Measurements from ENCODE around the gene TNS3.

DNA sequence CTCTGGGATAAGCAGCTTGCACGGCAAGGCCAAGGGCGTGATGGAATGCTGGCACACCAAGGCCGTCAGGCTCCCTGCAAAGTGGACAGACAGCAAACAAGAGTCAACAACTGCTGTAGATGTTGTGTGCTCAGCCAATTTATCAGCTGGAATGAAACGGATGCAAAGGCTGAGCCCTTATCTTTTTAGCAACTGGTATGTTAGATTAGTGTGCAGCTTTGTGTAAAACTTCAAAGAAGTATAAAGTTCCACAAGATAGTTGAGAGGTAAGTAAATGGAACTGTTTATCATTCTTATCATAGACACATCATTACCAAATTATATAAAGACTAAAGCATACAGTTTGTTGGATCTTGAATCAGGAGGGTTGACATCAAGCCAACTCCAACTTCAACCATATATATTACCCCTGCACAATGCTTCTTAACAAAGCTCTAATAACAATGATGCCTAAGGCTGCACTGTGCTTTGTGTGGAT, 289.0 kb downstream of the TNS3 start:
- TF ChIP-seq POLR2A (IDR thresholded peaks at IDR 0.05): no peak
- TF ChIP-seq, protein P1, sequence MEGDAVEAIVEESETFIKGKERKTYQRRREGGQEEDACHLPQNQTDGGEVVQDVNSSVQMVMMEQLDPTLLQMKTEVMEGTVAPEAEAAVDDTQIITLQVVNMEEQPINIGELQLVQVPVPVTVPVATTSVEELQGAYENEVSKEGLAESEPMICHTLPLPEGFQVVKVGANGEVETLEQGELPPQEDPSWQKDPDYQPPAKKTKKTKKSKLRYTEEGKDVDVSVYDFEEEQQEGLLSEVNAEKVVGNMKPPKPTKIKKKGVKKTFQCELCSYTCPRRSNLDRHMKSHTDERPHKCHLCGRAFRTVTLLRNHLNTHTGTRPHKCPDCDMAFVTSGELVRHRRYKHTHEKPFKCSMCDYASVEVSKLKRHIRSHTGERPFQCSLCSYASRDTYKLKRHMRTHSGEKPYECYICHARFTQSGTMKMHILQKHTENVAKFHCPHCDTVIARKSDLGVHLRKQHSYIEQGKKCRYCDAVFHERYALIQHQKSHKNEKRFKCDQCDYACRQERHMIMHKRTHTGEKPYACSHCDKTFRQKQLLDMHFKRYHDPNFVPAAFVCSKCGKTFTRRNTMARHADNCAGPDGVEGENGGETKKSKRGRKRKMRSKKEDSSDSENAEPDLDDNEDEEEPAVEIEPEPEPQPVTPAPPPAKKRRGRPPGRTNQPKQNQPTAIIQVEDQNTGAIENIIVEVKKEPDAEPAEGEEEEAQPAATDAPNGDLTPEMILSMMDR (IDR thresholded peaks at IDR 0.05): no peak
